MCF 10A (cell line): ENCODE results near the gene ID2. TPM values are rescaled to one million over a fixed set of nuclear protein-coding genes. Genes with fewer than 3 reads are reported as not detected.

Experiments
- BruUV-seq: library from RNA; stranded (reverse); fragments of 400-500 nt; replicated peaks from 2 replicates; lab custom pipeline; 2021; lab: Mats Ljungman, UMichigan
- CTCF ChIA-PET: fragments of 300-600 bp; sonication (Branson Sonifier 250); formaldehyde crosslinking; extraction: SDS; loops from one replicate; lab custom pipeline; 2021; ENCODE audit warnings: antibody characterized with exemption, inconsistent platforms; lab: Yijun Ruan, JAX
- POLR2A ChIA-PET: fragments of 300-600, 350-650 bp; sonication (Branson Sonifier 250); formaldehyde crosslinking; extraction: SDS; loops from one replicate; lab custom pipeline; 2020; ENCODE audit warnings: antibody characterized with exemption, inconsistent platforms; lab: Yijun Ruan, JAX
- DNase-seq: peaks from one replicate; pipeline ENCODE4 v3.0.0-alpha.2; 2018; ENCODE audit not compliant: unreplicated experiment
- H3K27ac Mint-ChIP-seq: one replicate; pipeline ENCODE4 v1.8.0; 2022; ENCODE audit warnings: mild to moderate bottlenecking, low read depth, mixed read lengths; ENCODE audit not compliant: unreplicated experiment
- H3K27me3 Mint-ChIP-seq: one replicate; pipeline ENCODE4 v1.8.0; 2022; ENCODE audit warnings: mixed read lengths; ENCODE audit not compliant: insufficient read depth, unreplicated experiment
- H3K36me3 Mint-ChIP-seq: one replicate; pipeline ENCODE4 v1.8.0; 2022; ENCODE audit warnings: mild to moderate bottlenecking, moderate library complexity, mixed read lengths; ENCODE audit not compliant: insufficient read depth, unreplicated experiment
- H3K4me1 Mint-ChIP-seq: one replicate; pipeline ENCODE4 v1.8.0; 2022; ENCODE audit warnings: mixed read lengths; ENCODE audit not compliant: insufficient read depth, unreplicated experiment
- H3K4me3 Mint-ChIP-seq: one replicate; pipeline ENCODE4 v1.8.0; 2022; ENCODE audit warnings: mild to moderate bottlenecking, moderate library complexity, mixed read lengths; ENCODE audit not compliant: unreplicated experiment
- H3K9me3 Mint-ChIP-seq: one replicate; pipeline ENCODE4 v1.8.0; 2022; ENCODE audit warnings: mixed read lengths; ENCODE audit not compliant: unreplicated experiment
- intact Hi-C: fragments of 100-400 bp; cut with micrococcal nuclease; formaldehyde crosslinking; loops from 2 replicates; pipeline ENCODE4 v1.14.1; 2022
- total RNA-seq: library from RNA; stranded (reverse); gene quantifications from 2 replicates; pipeline ENCODE4 v1.2.3, GENCODE V29; 2022
- TF ChIP-seq, protein P1 (sequence below): fragments of 200-600 bp; IDR thresholded peaks from one replicate; pipeline ENCODE4 v1.8.0; 2022; ENCODE audit warnings: antibody characterized with exemption, mild to moderate bottlenecking; ENCODE audit not compliant: unreplicated experiment

ID2 gene
- total RNA-seq, 1 experiment from 2014 or later: 2.0 TPM

DNA sequence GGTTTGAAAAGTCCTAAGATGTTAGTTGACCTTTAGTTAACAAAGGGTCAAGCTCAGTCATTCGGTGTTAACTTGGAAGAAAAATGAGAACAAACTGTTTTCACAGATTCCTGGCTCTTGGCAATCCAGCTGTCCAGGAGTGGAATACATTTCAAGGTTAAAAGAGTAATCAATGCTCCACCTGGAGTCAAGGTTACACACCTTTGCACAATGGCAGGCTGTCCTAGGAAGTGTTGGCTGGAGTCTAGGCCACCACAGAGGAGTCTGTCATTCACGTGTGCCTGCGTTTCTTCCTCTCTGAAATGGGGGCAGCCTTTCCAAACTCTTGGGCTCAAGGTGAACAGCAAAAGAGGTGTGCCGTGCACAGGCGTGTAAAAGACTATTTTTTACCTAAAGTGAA lies 6.3 kb upstream of the ID2 start:
- TF ChIP-seq, protein P1, sequence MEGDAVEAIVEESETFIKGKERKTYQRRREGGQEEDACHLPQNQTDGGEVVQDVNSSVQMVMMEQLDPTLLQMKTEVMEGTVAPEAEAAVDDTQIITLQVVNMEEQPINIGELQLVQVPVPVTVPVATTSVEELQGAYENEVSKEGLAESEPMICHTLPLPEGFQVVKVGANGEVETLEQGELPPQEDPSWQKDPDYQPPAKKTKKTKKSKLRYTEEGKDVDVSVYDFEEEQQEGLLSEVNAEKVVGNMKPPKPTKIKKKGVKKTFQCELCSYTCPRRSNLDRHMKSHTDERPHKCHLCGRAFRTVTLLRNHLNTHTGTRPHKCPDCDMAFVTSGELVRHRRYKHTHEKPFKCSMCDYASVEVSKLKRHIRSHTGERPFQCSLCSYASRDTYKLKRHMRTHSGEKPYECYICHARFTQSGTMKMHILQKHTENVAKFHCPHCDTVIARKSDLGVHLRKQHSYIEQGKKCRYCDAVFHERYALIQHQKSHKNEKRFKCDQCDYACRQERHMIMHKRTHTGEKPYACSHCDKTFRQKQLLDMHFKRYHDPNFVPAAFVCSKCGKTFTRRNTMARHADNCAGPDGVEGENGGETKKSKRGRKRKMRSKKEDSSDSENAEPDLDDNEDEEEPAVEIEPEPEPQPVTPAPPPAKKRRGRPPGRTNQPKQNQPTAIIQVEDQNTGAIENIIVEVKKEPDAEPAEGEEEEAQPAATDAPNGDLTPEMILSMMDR: no peak
- ChIA-PET CTCF (interaction anchor here (1.1 kb wide), 1 partner anchor 13 kb away, joined by 3 read pairs; no protein-coding TSS in a partner anchor), POLR2A (no interaction called here)
- no TSS peak for BruUV-seq
- Mint-ChIP-seq H3K27me3 (peaks cover 16% of the 10 kb centered on the region), H3K36me3 (no peaks in the 10 kb centered on the region), H3K9me3 (peaks cover 13% of the 10 kb centered on the region), H3K27ac (no peak overlapping the region), H3K4me1 (peaks cover 8% of the 10 kb centered on the region), H3K4me3 (no peak overlapping the region)
- no peak for DNase-seq
- intact Hi-C loops: no loop called here

DNA sequence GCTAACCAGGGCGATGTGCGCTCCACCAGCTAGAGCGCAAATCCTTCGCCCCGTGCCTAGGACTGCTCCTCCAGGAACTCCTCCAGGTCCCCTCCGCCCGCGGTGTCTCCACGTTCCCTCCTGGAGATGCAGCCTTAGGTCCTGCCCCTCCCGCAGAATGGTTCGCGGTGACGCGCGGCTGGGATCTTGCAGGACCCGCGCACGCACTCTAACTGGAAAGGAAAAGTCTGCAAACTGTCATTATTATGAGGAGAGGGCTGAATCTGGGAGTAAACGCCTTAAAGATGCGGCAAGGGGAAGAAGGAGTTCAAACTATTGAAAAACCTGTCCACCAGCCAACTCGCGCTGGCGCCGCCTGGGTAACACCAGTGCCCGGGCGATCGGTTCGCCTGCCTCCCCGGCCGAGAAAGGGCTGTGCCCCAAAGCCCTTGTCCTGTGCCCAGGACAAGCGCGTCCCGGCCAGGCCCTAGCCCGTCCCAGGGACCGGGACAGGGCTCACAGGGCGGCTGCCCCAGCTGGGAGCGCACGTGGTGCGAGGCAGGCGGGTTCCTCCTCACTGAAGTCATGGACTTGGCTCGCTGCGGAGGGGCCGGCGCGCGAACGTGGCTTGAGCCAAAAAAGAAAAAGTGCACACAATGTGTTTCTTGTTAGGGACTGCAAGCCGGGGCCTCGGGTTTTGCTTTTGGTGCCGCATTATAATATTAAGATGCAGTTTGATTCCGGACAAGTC lies 5.5 kb upstream of the ID2 start:
- no TSS peak for BruUV-seq
- no peak overlapping the region for H3K27ac Mint-ChIP-seq
- H3K27me3 Mint-ChIP-seq: peaks cover 16% of the 10 kb centered on the region
- intact Hi-C loops: no loop called here
- peaks cover 13% of the 10 kb centered on the region for H3K9me3 Mint-ChIP-seq
- no peak overlapping the region for H3K4me3 Mint-ChIP-seq
- no peak for DNase-seq
- peaks cover 8% of the 10 kb centered on the region for H3K4me1 Mint-ChIP-seq
- no peaks in the 10 kb centered on the region for H3K36me3 Mint-ChIP-seq
- ChIA-PET CTCF (interaction anchor here (0.5 to 1.1 kb wide), 3 partner anchors 10 to 236 kb away, joined by 3 read pairs; no protein-coding TSS in a partner anchor), POLR2A (no interaction called here)
- TF ChIP-seq, protein P1: no peak

DNA sequence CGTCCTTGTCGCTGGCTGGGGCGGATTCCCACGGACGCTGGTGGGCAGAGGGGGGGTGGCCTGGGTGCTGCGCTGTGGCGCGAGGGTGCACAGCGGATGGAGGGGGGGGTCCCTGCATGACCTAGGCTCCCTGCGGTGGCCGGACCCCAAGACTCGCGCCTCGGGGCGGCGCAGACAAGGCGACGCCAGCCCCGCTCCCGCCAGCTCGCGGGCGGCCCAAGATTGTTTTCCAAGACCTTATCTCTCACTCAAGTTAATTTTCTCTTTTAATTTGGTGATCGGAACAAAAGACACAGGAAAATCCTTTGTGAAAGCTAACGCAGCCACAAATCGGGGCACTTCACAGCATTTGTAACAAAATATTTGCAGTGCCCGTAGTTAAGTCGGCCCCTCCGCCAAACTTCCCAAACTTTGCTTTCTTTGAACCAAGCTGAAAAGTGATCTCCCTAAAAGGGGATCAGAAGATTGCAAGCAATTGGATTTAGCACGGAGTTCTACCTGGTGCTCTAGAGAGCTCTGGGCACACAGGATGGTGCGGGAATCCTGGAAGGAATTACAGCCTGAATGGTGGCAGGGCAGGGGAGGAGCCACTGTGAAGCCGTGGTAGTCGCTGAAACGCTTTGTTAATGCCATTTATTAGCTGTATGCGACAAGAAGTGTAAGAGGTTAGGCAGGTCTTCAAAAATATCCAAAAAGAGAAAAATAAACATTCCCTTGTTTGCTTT lies 4.8 kb upstream of the ID2 start:
- intact Hi-C loops: no loop called here
- H3K4me1 Mint-ChIP-seq: peaks cover 9% of the 10 kb centered on the region
- peaks cover 16% of the 10 kb centered on the region for H3K27me3 Mint-ChIP-seq
- ChIA-PET CTCF (interaction anchor here (0.5 to 0.9 kb wide), 3 partner anchors 10 to 1250 kb away, joined by 3 to 5 read pairs (median 3); no protein-coding TSS in a partner anchor), POLR2A (no interaction called here)
- H3K36me3 Mint-ChIP-seq: no peaks in the 10 kb centered on the region
- no peak overlapping the region for H3K27ac Mint-ChIP-seq
- H3K9me3 Mint-ChIP-seq: peaks cover 13% of the 10 kb centered on the region
- BruUV-seq: no TSS peak
- DNase-seq: no peak
- peak overlapping the region; percentile 74 for H3K4me3 Mint-ChIP-seq
- TF ChIP-seq, protein P1: no peak
